Karpas-422 (cell line): ENCODE measurements around the gene HOXA13. TPM values are rescaled to one million over a fixed set of nuclear protein-coding genes. Genes with fewer than 3 reads are reported as not detected.

Experiments
- DNase-seq: peaks from one replicate; pipeline ENCODE4 v3.0.0-alpha.2; 2015
- H2AFZ ChIP-seq: fragments of 200-600 bp; sonication (generic); 2 replicates; pipeline ENCODE4 v1.6.1; 2014; ENCODE audit warnings: antibody characterized with exemption, low read length, mixed read lengths
- H3K27ac ChIP-seq: fragments of 200-600 bp; sonication (generic); 2 replicates; pipeline ENCODE4 v1.5.1; 2014; ENCODE audit warnings: mild to moderate bottlenecking, low read length, moderate library complexity
- H3K27me3 ChIP-seq: fragments of 200-600 bp; sonication (generic); 2 replicates; pipeline ENCODE4 v1.6.1; 2014; ENCODE audit warnings: low read length, mixed read lengths
- H3K36me3 ChIP-seq: fragments of 200-600 bp; sonication (generic); 2 replicates; pipeline ENCODE4 v1.6.1; 2014; ENCODE audit warnings: low read length, mixed read lengths; ENCODE audit not compliant: insufficient read depth
- H3K4me1 ChIP-seq: fragments of 200-600 bp; sonication (generic); 2 replicates; pipeline ENCODE4 v1.6.1; 2014; ENCODE audit warnings: mild to moderate bottlenecking, low read length, mixed read lengths
- H3K4me2 ChIP-seq: fragments of 200-600 bp; sonication (generic); 2 replicates; pipeline ENCODE4 v1.6.1; 2014; ENCODE audit warnings: low read length, low read depth, mild to moderate bottlenecking; ENCODE audit not compliant: poor library complexity, severe bottlenecking
- H3K4me3 ChIP-seq: fragments of 200-600 bp; sonication (generic); 2 replicates; pipeline ENCODE4 v1.5.1; 2014; ENCODE audit warnings: mild to moderate bottlenecking, antibody characterized with exemption, low read length, mixed read lengths
- H3K79me2 ChIP-seq: fragments of 200-600 bp; sonication (generic); 2 replicates; pipeline ENCODE4 v1.6.1; 2014; ENCODE audit warnings: mild to moderate bottlenecking, low read length, mixed read lengths
- H3K9ac ChIP-seq: fragments of 200-600 bp; sonication (generic); 2 replicates; pipeline ENCODE4 v1.6.0; 2014; ENCODE audit warnings: low read length
- H3K9me2 ChIP-seq: fragments of 200-600 bp; sonication (generic), shearing (Covaris generic); replicated peaks from 2 replicates; pipeline ENCODE4 v1.6.0; 2014; ENCODE audit warnings: mild to moderate bottlenecking, low read length, moderate library complexity; ENCODE audit not compliant: insufficient read depth
- H3K9me3 ChIP-seq: fragments of 300-700, 200-600 bp; sonication (generic); 2 replicates; pipeline ENCODE4 v1.6.1; 2014; ENCODE audit warnings: low read length, mixed read lengths
- H4K20me1 ChIP-seq: fragments of 200-600 bp; sonication (generic); 2 replicates; pipeline ENCODE4 v1.6.1; 2014; ENCODE audit warnings: mild to moderate bottlenecking, antibody characterized with exemption, low read length, low read depth; ENCODE audit not compliant: insufficient read depth
- total RNA-seq: library from RNA; depleted of rRNA; stranded (reverse); fragments of >200 nt; shearing (Covaris generic); gene quantifications from 2 replicates; pipeline ENCODE4 v1.2.3, GENCODE V29; 2014; ENCODE audit warnings: low replicate concordance

Gene HOXA13
- total RNA-seq, 1 experiment from 2014 or later: 0.07 TPM

DNA sequence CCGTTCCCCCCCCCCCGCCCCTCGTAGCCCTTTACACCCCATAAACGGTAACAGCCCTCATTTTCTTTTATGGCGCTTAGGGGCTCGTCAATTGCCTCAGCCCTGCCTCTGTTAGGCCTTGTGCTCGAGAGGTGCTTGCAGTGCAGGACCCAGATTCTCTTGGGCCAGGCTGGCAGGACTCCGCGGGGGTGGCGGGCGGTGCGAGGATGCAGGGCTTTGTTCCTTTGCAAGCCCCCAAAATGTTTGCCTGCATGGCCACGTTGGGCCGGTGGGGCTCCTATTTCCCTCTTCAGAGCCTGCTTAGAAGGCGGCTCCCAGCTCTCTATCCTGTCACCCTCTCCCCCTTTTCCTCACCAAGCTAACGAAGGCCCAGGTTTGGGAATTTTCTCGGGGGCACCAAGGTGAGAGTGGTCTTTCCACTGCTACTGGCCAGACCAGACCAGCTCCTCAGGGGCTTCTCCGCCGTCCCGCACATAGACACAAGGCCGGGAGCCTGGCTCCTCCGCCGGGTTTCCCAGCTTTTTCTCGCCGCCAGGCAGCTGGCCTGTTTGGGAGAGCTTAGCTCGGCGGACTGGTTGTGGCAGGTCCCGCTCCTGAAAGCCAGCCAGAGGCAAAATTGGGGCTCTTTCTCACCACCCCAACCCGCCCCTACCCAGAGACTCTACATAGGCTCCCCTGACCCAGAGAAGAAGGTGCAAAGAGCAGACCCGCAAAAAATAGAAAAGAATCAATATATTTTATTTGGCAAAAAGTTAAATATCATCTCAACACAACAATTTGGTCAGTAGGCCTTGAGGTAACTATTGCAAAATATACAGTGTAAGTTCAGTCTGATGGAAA is 38.0 kb downstream of the HOXA13 start:
- DNase-seq: peak; percentile 47
- no peaks in the 10 kb centered on the region for H3K9me2 ChIP-seq
- H3K27ac ChIP-seq: no peak overlapping the region
- no peaks in the 10 kb centered on the region for H3K27me3 ChIP-seq
- peak overlapping the region; percentile 85 for H3K4me3 ChIP-seq
- H3K79me2 ChIP-seq: no peaks in the 10 kb centered on the region
- H2AFZ ChIP-seq: peak overlapping the region; percentile 100
- H3K4me2 ChIP-seq: peak overlapping the region; percentile 100
- no peaks in the 10 kb centered on the region for H3K36me3 ChIP-seq
- H4K20me1 ChIP-seq: no peaks in the 10 kb centered on the region
- H3K4me1 ChIP-seq: peaks cover 22% of the 10 kb centered on the region
- H3K9me3 ChIP-seq: no peaks in the 10 kb centered on the region
- peak overlapping the region; percentile 74 for H3K9ac ChIP-seq

DNA sequence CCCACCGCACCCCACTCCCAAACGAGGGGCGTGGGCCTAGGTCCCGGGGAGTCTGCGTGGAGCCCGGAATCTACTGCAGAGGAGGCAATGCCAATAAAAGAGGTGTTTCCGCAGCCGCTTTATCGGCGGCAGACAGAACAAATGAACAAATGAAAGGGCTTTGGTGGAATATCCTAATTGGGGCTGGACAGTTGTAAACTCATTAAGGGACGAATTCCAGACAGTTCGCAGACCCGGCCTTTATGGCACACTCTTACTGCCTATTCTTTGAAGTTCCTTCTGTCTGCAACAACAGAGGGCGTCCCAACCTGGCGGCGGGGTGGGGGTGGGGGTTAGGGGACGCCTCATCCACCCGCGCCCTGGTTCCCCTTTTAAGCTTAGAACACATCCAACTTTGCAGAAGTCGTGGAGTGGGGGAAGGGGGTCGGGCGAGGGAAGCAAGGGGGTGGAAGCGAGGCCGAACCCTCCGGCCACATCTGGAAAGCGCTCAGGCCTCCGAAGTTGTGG is 38.6 kb downstream of the HOXA13 start:
- H3K79me2 ChIP-seq: no peaks in the 10 kb centered on the region
- H2AFZ ChIP-seq: peak overlapping the region; percentile 100
- H3K9ac ChIP-seq: peak overlapping the region; percentile 74

DNA sequence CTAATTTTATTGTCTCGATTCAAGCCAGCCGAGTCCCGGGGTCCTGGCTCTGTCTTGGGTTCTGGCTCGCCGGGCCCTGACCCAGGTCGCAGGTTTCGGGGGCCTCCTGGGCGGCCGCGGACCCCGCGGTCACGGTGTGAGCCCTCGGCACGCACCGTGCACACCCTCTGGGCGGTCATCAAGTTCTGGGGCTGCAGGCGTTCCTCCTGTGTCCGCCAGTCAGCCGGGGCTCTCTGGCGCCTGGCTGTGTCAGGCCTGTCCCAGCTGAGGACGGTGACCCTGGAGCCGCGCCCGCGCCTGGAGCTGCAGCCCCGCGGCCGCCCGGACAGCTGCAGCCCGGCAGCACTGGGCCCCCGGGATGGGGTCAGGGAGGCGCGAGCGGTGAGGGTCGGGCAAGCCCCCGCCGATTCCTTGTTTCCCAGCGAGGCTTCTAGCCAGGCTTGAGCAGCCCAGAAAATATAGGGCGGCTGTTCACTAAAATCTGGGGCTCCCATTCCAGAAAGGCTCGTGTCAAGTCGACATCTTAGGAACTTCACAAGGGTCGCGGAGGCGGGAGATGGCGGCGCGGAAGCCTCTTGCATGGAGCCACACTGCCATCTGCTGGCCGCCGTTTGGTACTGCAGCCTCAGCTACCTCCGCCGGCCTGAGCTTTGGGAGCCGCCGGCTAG is 39.2 kb downstream of the HOXA13 start:
- Histone ChIP-seq H3K9me3 (no peaks in the 10 kb centered on the region), H3K79me2 (no peaks in the 10 kb centered on the region), H4K20me1 (no peaks in the 10 kb centered on the region), H3K9me2 (no peaks in the 10 kb centered on the region), H3K4me3 (peak overlapping the region; percentile 85), H3K4me1 (peaks cover 33% of the 10 kb centered on the region), H3K4me2 (peak overlapping the region; percentile 100), H3K36me3 (no peaks in the 10 kb centered on the region), H3K9ac (peak overlapping the region; percentile 74), H3K27ac (no peak overlapping the region), H2AFZ (peak overlapping the region; percentile 100), H3K27me3 (no peaks in the 10 kb centered on the region)
- DNase-seq: peak; percentile 95

More for the DNA sequence above, 38.6 kb downstream of the HOXA13 start:
- peak; percentile 83 for DNase-seq
- Histone ChIP-seq H3K36me3 (no peaks in the 10 kb centered on the region), H3K27me3 (no peaks in the 10 kb centered on the region), H4K20me1 (no peaks in the 10 kb centered on the region), H3K27ac (no peak overlapping the region), H3K9me2 (no peaks in the 10 kb centered on the region), H3K4me2 (peak overlapping the region; percentile 100), H3K4me1 (peaks cover 27% of the 10 kb centered on the region), H3K4me3 (peak overlapping the region; percentile 85), H3K9me3 (no peaks in the 10 kb centered on the region)

DNA sequence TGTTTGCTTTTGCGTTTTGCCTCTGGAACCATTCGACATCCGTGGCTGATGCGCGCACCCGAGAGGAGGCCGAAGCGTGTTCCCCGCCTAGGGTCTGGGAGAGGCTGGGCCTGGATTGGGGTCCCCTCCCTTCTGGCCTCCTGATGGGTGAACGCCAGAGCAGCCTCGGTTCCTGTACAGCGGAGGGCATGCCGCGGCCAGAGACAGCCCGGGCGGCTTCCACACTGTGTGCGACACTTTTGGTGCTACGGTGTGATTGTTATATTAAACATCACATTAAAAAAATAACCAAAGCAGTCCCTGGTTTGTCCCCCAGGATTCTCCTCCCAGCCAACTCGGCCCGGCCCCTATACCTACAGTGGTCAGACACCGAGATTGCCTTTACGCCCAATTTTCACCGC is 39.7 kb downstream of the HOXA13 start:
- no peak overlapping the region for H3K27ac ChIP-seq
- H3K9me2 ChIP-seq: no peaks in the 10 kb centered on the region
- peak overlapping the region; percentile 85 for H3K4me3 ChIP-seq
- peak overlapping the region; percentile 74 for H3K9ac ChIP-seq
- H3K4me1 ChIP-seq: peaks cover 38% of the 10 kb centered on the region
- no peaks in the 10 kb centered on the region for H3K36me3 ChIP-seq
- no peaks in the 10 kb centered on the region for H3K79me2 ChIP-seq
- H4K20me1 ChIP-seq: no peaks in the 10 kb centered on the region
- H3K9me3 ChIP-seq: no peaks in the 10 kb centered on the region
- no peak for DNase-seq
- H2AFZ ChIP-seq: peak overlapping the region; percentile 100
- peak overlapping the region; percentile 100 for H3K4me2 ChIP-seq
- no peaks in the 10 kb centered on the region for H3K27me3 ChIP-seq

DNA sequence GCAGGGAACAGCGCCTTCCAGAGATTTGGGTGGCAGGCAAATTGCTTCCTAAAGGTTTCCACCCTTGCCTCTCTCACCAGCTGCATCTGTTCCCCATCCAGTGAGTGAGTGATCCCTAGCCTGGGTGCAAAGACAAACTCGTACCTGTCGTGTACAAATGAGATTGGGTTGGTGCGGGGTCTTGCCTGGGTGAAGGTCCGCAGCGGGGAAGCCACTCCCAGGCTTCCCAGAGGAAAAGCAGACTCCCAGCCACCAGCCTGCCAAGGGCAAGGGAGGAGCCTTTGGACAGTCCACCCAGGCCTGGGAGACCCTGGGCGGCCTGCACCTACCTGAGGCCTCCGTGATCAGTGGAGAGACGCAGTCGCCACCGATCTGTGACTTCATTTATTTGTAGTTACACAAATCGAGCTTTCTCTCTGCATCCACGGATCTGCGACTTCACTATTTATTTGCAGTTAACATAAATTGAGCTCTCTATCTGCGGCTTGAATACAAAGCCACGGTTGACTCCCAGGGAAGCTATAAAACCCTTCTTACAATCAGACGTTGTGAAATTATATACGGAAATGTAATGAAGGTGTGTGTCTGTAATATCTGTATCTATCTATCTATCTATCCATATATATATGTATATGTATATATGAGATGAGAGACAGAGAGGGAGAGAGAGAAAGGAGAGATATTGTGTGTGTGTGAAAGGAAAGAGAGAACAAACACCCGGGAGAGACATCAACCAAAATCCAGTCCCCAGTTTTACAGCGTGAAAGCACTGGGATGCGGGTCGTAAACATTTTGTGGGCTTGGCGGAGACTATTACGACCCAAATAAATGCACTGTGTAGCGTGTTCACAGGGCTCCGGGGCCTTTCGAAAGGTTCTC is 40.4 kb downstream of the HOXA13 start:
- H2AFZ ChIP-seq: no peak overlapping the region
- peaks cover 44% of the 10 kb centered on the region for H3K4me1 ChIP-seq
- peak overlapping the region; percentile 85; the same call in 1 of the 2 replicates for H3K4me3 ChIP-seq
- H3K27ac ChIP-seq: no peak overlapping the region
- DNase-seq: no peak
- no peaks in the 10 kb centered on the region for H3K79me2 ChIP-seq
- no peaks in the 10 kb centered on the region for H3K27me3 ChIP-seq
- no peaks in the 10 kb centered on the region for H4K20me1 ChIP-seq
- no peaks in the 10 kb centered on the region for H3K36me3 ChIP-seq
- H3K4me2 ChIP-seq: peak overlapping the region; percentile 100
- H3K9ac ChIP-seq: no peak overlapping the region
- no peaks in the 10 kb centered on the region for H3K9me3 ChIP-seq
- H3K9me2 ChIP-seq: no peaks in the 10 kb centered on the region

DNA sequence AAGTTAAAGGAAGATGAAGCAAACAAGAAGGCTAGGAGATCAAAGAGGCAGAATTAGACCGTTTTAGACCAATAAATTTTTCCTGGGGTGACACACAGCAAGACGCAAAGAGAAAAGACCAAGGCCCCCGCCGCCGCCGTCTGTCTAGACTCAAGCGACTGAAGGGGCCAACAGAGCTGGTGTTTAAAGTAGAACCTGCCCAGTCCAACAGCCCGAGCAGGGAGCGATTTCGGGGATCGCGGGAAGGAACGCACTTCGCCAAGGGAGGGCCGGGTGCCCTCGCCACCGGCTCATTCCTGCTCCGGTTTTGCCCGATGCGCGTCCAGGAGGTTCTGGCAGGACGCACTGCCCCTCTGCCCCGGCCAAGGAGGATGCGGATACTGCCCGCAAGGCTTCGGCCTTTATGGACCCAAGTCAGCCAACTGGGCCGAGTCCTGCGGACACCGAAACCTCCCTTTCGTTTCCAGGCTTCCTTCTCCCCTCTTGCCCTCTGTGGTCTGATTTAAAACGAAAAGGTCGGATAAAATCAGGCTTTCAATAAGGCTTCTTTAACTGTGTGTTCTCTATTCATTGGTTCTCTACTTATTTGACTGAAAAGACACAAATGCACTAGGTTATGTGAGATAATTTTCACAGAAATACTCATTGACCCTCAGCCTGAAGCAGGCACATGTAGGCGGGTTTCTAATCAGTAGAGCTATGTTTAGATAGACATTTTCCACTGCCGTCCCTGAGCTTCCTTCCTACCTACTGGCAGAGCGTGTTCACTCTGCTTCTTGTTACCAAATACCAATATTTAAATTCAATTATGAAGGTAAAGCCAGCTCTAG is 41.2 kb downstream of the HOXA13 start:
- H3K9me2 ChIP-seq: no peaks in the 10 kb centered on the region
- H4K20me1 ChIP-seq: no peaks in the 10 kb centered on the region
- no peak overlapping the region for H2AFZ ChIP-seq
- H3K4me1 ChIP-seq: peaks cover 48% of the 10 kb centered on the region
- no peak overlapping the region for H3K9ac ChIP-seq
- no peaks in the 10 kb centered on the region for H3K79me2 ChIP-seq
- H3K4me2 ChIP-seq: no peak overlapping the region
- H3K27ac ChIP-seq: no peak overlapping the region
- no peaks in the 10 kb centered on the region for H3K9me3 ChIP-seq
- H3K27me3 ChIP-seq: no peaks in the 10 kb centered on the region
- H3K36me3 ChIP-seq: no peaks in the 10 kb centered on the region
- H3K4me3 ChIP-seq: no peak overlapping the region
- no peak for DNase-seq

DNA sequence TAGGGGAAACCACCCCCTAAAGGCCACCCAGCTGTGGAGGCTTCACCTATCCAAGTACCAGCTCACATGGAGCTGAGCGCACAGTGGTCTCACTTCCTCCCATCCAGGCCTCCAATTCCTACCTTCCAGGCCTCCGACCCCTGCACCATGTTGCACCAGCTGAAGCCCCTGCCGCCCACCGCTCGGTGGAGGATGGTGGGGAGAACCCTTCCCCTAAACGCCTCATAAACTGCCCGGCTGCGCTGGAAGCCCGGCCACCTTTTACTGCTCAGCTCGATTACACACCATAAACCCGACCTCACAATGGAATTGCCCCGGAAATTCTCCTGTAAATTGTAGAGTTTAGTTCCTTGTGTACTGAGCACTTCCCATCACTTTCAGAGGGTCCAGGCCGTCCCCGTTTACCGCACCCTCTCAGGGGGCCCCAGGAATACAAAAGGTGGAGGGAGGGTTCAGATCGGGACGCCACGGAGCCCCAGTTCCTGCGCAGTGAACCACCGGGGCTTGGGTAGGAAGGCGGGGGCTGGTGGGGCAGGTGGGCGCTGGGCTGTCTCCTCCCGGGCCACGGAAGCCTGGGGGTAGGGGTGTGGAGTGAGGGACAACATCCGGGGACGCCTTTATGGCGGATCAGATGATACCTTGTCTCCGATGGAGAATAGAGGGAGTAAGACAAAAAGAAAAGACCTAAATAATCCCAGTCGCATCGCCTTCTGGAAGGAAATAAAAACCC is 42.0 kb downstream of the HOXA13 start:
- H3K9me3 ChIP-seq: no peaks in the 10 kb centered on the region
- H3K4me3 ChIP-seq: no peak overlapping the region
- H3K4me1 ChIP-seq: peaks cover 48% of the 10 kb centered on the region
- no peak for DNase-seq
- no peak overlapping the region for H3K27ac ChIP-seq
- no peaks in the 10 kb centered on the region for H3K27me3 ChIP-seq
- no peak overlapping the region for H3K9ac ChIP-seq
- H3K36me3 ChIP-seq: no peaks in the 10 kb centered on the region
- no peak overlapping the region for H3K4me2 ChIP-seq
- no peaks in the 10 kb centered on the region for H4K20me1 ChIP-seq
- no peak overlapping the region for H2AFZ ChIP-seq
- H3K79me2 ChIP-seq: no peaks in the 10 kb centered on the region
- no peaks in the 10 kb centered on the region for H3K9me2 ChIP-seq
